ENCODE data around the gene TAGLN. TPM values are rescaled to one million over a fixed set of nuclear protein-coding genes. Genes with fewer than 3 reads are reported as not detected.
"Not testable (repeated sequence)": the region's sequence is repeated elsewhere in the genome, so short reads cannot be mapped to it uniquely, and the experiment has no call there.

The TAGLN gene
- polyA plus RNA-seq, 1 experiment = 6,322 TPM

DNA sequence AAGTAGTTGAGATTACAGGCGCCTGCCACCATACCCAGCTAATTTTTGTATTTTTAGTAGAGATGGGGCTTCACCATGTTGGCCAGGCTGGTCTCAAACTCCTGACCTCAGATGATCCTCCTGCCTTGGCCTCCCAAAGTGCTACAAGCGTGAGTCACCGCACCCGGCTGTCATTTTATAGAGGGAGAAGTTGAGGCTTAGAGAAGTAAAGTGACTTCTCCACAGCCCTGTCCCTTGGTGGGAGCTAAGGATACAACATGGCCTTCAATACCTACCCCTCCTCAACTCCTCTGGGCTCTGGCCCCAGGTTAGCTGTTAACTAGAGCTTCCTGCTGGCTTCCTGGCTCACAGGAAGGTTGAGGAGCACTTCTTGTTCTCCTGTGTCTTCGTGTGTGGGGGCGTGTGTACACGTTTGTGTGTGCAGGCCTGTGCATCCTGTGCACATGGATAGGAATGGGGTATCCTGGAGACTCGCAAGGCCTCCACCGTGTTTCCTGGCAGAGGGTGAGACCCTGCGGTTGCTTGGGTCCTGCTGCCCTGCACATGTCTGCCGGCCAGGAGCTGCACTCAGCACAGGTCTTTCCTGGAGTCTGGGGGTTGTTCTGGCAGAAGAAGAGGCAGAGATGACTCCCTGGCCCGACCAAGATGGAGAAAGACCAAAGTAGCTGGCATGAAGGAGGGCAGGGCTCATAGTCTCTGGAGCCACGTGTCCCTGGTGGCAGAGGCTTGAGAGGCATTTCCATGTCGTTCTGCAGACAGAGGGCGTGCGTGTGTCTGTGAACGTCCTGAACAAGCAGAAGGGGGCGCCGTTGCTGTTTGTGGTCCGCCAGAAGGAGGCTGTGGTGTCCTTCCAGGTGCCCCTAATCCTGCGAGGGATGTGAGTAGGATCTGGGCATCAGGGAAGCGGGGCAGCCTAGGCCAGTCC is 18.2 kb upstream of the TAGLN start:
- POLR2A ChIA-PET = no interaction called here
- peaks cover 9% of the 10 kb centered on the region for H3K36me3 ChIP-seq (ENCODE audit: control insufficient read depth, insufficient read depth, low read length)
- TF ChIP-seq, protein P1, sequence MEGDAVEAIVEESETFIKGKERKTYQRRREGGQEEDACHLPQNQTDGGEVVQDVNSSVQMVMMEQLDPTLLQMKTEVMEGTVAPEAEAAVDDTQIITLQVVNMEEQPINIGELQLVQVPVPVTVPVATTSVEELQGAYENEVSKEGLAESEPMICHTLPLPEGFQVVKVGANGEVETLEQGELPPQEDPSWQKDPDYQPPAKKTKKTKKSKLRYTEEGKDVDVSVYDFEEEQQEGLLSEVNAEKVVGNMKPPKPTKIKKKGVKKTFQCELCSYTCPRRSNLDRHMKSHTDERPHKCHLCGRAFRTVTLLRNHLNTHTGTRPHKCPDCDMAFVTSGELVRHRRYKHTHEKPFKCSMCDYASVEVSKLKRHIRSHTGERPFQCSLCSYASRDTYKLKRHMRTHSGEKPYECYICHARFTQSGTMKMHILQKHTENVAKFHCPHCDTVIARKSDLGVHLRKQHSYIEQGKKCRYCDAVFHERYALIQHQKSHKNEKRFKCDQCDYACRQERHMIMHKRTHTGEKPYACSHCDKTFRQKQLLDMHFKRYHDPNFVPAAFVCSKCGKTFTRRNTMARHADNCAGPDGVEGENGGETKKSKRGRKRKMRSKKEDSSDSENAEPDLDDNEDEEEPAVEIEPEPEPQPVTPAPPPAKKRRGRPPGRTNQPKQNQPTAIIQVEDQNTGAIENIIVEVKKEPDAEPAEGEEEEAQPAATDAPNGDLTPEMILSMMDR (IDR thresholded peaks at IDR 0.05; ENCODE audit: insufficient read depth, low read depth, low read length) = peak; percentile 75
- DNase-seq (ENCODE audit: low read depth) = no peak
- H3K27me3 ChIP-seq (ENCODE audit: control insufficient read depth, insufficient read depth, low read length) = no peaks in the 10 kb centered on the region
- CTCF ChIA-PET = interaction anchor here (1.0 to 4.1 kb wide), 12 partner anchors 9 to 82 kb away, joined by 3 to 44 read pairs (median 12); partner anchors contain the start of genes PCSK7 and RNF214
- H3K4me3 ChIP-seq (ENCODE audit: low read depth, low read length) = no peak overlapping the region

DNA sequence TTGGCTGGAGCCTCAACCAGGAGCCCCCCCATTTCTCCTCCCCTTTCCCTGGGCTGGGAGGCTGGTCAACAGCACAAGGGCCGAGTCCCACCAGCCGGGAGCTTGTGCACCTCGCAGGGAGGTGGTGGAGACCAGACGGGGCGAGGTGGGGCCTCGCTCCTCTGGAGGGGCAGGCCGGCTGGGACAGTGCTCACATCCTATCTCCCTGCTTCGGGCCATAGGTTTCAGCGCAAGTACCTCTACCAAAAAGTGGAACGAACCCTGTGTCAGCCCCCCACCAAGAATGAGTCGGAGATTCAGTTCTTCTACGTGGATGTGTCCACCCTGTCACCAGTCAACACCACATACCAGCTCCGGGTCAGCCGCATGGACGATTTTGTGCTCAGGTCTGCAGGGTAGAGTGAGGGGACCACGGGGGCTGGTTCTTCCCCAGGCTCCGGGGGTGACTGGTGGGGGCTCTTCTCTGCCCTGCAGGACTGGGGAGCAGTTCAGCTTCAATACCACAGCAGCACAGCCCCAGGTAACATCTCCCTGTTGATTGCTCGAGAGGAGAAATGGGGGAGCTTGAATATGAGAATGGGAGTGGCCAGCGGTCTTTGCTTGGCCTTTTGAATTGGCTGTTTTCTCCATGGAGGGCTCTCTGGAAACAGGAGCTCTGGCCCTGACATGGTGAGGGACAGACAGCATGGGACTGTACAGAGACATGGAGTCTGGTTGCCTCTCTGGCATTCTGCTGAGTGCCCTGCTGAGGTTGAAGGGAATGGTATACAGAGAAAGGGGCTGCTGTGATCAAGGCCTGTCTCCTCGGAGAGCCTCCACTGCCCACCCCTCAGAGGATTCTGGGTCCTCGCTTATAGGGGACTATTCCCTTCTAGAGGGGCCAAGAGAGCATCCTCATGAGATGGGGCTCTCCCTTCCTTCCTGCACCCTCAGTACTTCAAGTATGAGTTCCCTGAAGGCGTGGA is 17.3 kb upstream of the TAGLN start:
- Histone ChIP-seq H3K36me3 (ENCODE audit: control insufficient read depth, insufficient read depth, low read length) (peaks cover 10% of the 10 kb centered on the region), H3K27me3 (ENCODE audit: control insufficient read depth, insufficient read depth, low read length) (no peaks in the 10 kb centered on the region), H3K4me3 (ENCODE audit: low read depth, low read length) (no peak overlapping the region)
- no peak for DNase-seq (ENCODE audit: low read depth)
- TF ChIP-seq, protein P1 (IDR thresholded peaks at IDR 0.05; ENCODE audit: insufficient read depth, low read depth, low read length) = no peak
- ChIA-PET CTCF (interaction anchor here (1.1 to 4.1 kb wide), 11 partner anchors 10 to 83 kb away, joined by 3 to 44 read pairs (median 12); partner anchors contain the start of genes PCSK7 and RNF214), POLR2A (no interaction called here)

- ChIA-PET CTCF (interaction anchor here (1.3 to 3.4 kb wide), 5 partner anchors 11 to 44 kb away, joined by 3 to 20 read pairs (median 11); no protein-coding TSS in a partner anchor), POLR2A (no interaction called here)
- H3K4me3 ChIP-seq (ENCODE audit: low read depth, low read length) = no peak overlapping the region
- no peak for DNase-seq (ENCODE audit: low read depth)
- TF ChIP-seq, protein P1 (IDR thresholded peaks at IDR 0.05; ENCODE audit: insufficient read depth, low read depth, low read length) = no peak
- peaks cover 10% of the 10 kb centered on the region for H3K36me3 ChIP-seq (ENCODE audit: control insufficient read depth, insufficient read depth, low read length)
- H3K27me3 ChIP-seq (ENCODE audit: control insufficient read depth, insufficient read depth, low read length) = no peaks in the 10 kb centered on the region
These were observed 16.6 kb upstream of the TAGLN start for GRCh38 chr11:117182551-117182935.

GRCh38 chr11:117183178-117183577 is 16.0 kb upstream of the TAGLN start:
- H3K4me3 ChIP-seq (ENCODE audit: low read depth, low read length); POLR2A ChIA-PET; DNase-seq (ENCODE audit: low read depth); H3K27me3 ChIP-seq (ENCODE audit: control insufficient read depth, insufficient read depth, low read length): not testable (repeated sequence)
- CTCF ChIA-PET = interaction anchor here (1.3 to 1.7 kb wide), 2 partner anchors 38 to 43 kb away, joined by 3 read pairs; no protein-coding TSS in a partner anchor
- peaks cover 10% of the 10 kb centered on the region for H3K36me3 ChIP-seq (ENCODE audit: control insufficient read depth, insufficient read depth, low read length)

- CTCF ChIA-PET = interaction anchor here (0.6 to 1.7 kb wide), 2 partner anchors 36 to 43 kb away, joined by 3 to 4 read pairs; no protein-coding TSS in a partner anchor
- no peaks in the 10 kb centered on the region for H3K27me3 ChIP-seq (ENCODE audit: control insufficient read depth, insufficient read depth, low read length)
- TF ChIP-seq, protein P1 (IDR thresholded peaks at IDR 0.05; ENCODE audit: insufficient read depth, low read depth, low read length) = no peak
- peaks cover 13% of the 10 kb centered on the region for H3K36me3 ChIP-seq (ENCODE audit: control insufficient read depth, insufficient read depth, low read length)
- H3K4me3 ChIP-seq (ENCODE audit: low read depth, low read length) = no peak overlapping the region
- POLR2A ChIA-PET = no interaction called here
- no peak for DNase-seq (ENCODE audit: low read depth)
These were observed 15.3 kb upstream of the TAGLN start for GRCh38 chr11:117183724-117184349.
